Stimulated activated CD4-positive, alpha-beta T cell treated with anti-CD3 and anti-CD28 coated beads, Interleukin-15, amount 100 ng/mL, for 48 hours (primary cell): Measurements from ENCODE around the gene PLD5.
"Not testable (repeated sequence)": the region's sequence is repeated elsewhere in the genome, so short reads cannot be mapped to it uniquely, and the experiment has no call there.

Experiments
- DNase-seq, 2 donors: peaks; one replicate each; pipeline ENCODE4 v3.0.0-alpha.2; 2020; ENCODE audit warnings: low read depth in 2 of 2

The PLD5 gene

GRCh38 chr1:242426271-242426905 lies 98.1 kb downstream of the PLD5 start:
- no peak for DNase-seq

GRCh38 chr1:242425232-242425631 lies 99.3 kb downstream of the PLD5 start:
- DNase-seq, result no peak

GRCh38 chr1:242416657-242417056 lies 107.8 kb downstream of the PLD5 start:
- DNase-seq, result no peak

- DNase-seq, result no peak
Observed at GRCh38 chr1:242412921-242413320, 111.6 kb downstream of the PLD5 start.

GRCh38 chr1:242411901-242412300 lies 112.6 kb downstream of the PLD5 start:
- DNase-seq, result no peak

- DNase-seq, result no peak
Observed at GRCh38 chr1:242405947-242406346, 118.5 kb downstream of the PLD5 start.

- DNase-seq, result no peak
Observed at GRCh38 chr1:242404296-242404695, 120.2 kb downstream of the PLD5 start.

- no peak for DNase-seq
Observed at GRCh38 chr1:242402956-242403355, 121.5 kb downstream of the PLD5 start.

- no peak for DNase-seq
Observed at GRCh38 chr1:242401937-242402336, 122.6 kb downstream of the PLD5 start.

GRCh38 chr1:242398351-242398750 lies 126.1 kb downstream of the PLD5 start:
- no peak for DNase-seq

- no peak for DNase-seq
Observed at GRCh38 chr1:242391896-242392295, 132.6 kb downstream of the PLD5 start.

- DNase-seq, result not testable (repeated sequence)
Observed at GRCh38 chr1:242376121-242376520, 148.4 kb downstream of the PLD5 start.

- DNase-seq, result not testable (repeated sequence)
Observed at GRCh38 chr1:242350446-242350845, 174.1 kb downstream of the PLD5 start.

GRCh38 chr1:242349636-242350035 lies 174.9 kb downstream of the PLD5 start:
- no peak for DNase-seq

GRCh38 chr1:242330865-242331264 lies 193.6 kb downstream of the PLD5 start:
- DNase-seq, result not testable (repeated sequence)

GRCh38 chr1:242327381-242327780 lies 197.1 kb downstream of the PLD5 start:
- DNase-seq, result not testable (repeated sequence)

- DNase-seq, result not testable (repeated sequence)
Observed at GRCh38 chr1:242321981-242322380, 202.5 kb downstream of the PLD5 start.

GRCh38 chr1:242318140-242318539 lies 206.4 kb downstream of the PLD5 start:
- no peak for DNase-seq

- DNase-seq, result not testable (repeated sequence)
Observed at GRCh38 chr1:242314865-242315264, 209.6 kb downstream of the PLD5 start.

- not testable (repeated sequence) for DNase-seq
Observed at GRCh38 chr1:242314085-242314649, 210.3 kb downstream of the PLD5 start.

- DNase-seq, result not testable (repeated sequence)
Observed at GRCh38 chr1:242308681-242309080, 215.8 kb downstream of the PLD5 start.

- not testable (repeated sequence) for DNase-seq
Observed at GRCh38 chr1:242293781-242294180, 230.7 kb downstream of the PLD5 start.

- not testable (repeated sequence) for DNase-seq
Observed at GRCh38 chr1:242288067-242288466, 236.4 kb downstream of the PLD5 start.
